Bronchial epithelial cell (primary cell): ENCODE measurements around the gene SLFN12. TPM values are rescaled to one million over a fixed set of nuclear protein-coding genes. Genes with fewer than 3 reads are reported as not detected.

Experiments used
- DNase-seq: peaks from one replicate; pipeline ENCODE4 v3.0.0-alpha.2; 2010; ENCODE audit warnings: low read depth
- FAIRE-seq: peaks from 2 replicates; lab custom pipeline; 2011; peaks lifted over from hg19 to GRCh38; lab: Jason Lieb, UNC
- H3K27me3 ChIP-seq: 2 replicates; pipeline ENCODE4 v1.5.1; 2011; ENCODE audit warnings: low read length; ENCODE audit not compliant: control insufficient read depth, insufficient read depth
- H3K36me3 ChIP-seq: 2 replicates; pipeline ENCODE4 v1.5.1; 2011; ENCODE audit warnings: low read length; ENCODE audit not compliant: control insufficient read depth, insufficient read depth
- H3K4me3 ChIP-seq: 2 replicates; pipeline ENCODE4 v1.5.1; 2011; ENCODE audit warnings: mild to moderate bottlenecking, low read depth, low read length, control low read depth
- CTCF ChIP-seq: IDR thresholded peaks from 2 replicates; pipeline ENCODE4 v1.5.1; 2011; ENCODE audit warnings: mild to moderate bottlenecking, moderate library complexity, low read length, control low read depth, inconsistent platforms; ENCODE audit not compliant: insufficient read depth, severe bottlenecking
- total RNA-seq: library from RNA; depleted of rRNA; stranded (reverse); fragments of >200 nt; gene quantifications from 2 replicates; pipeline ENCODE4 v1.2.1, GENCODE V29; 2014

SLFN12 gene
- total RNA-seq, 1 donor from 2014 or later = 4.2 TPM

GRCh38 chr17:35377706-35378105 lies 54.6 kb downstream of the SLFN12 start:
- H3K36me3 ChIP-seq = no peaks in the 10 kb centered on the region
- peaks cover 9% of the 10 kb centered on the region for H3K27me3 ChIP-seq
- no peak for TF ChIP-seq CTCF
- FAIRE-seq (no peak), DNase-seq (no peak)
- H3K4me3 ChIP-seq = no peak overlapping the region

GRCh38 chr17:35377068-35377467 lies 55.2 kb downstream of the SLFN12 start:
- no peak for FAIRE-seq
- Histone ChIP-seq H3K36me3 (no peaks in the 10 kb centered on the region), H3K27me3 (peaks cover 9% of the 10 kb centered on the region), H3K4me3 (no peak overlapping the region)
- peak; percentile 5 for DNase-seq
- TF ChIP-seq CTCF = no peak

GRCh38 chr17:35376245-35376644 lies 56.1 kb downstream of the SLFN12 start:
- H3K4me3 ChIP-seq = no peak overlapping the region
- no peak for FAIRE-seq
- H3K27me3 ChIP-seq = peaks cover 12% of the 10 kb centered on the region
- DNase-seq = peak; percentile 47
- H3K36me3 ChIP-seq = no peaks in the 10 kb centered on the region
- TF ChIP-seq CTCF = no peak

- FAIRE-seq (no peak), DNase-seq (no peak)
- Histone ChIP-seq H3K4me3 (no peak overlapping the region), H3K27me3 (peaks cover 12% of the 10 kb centered on the region), H3K36me3 (no peaks in the 10 kb centered on the region)
- TF ChIP-seq CTCF = no peak
These were observed 57.4 kb downstream of the SLFN12 start for GRCh38 chr17:35374766-35375344.

- peak; percentile 12 for DNase-seq
- TF ChIP-seq CTCF = no peak
- FAIRE-seq = no peak
These were observed 58.1 kb downstream of the SLFN12 start for GRCh38 chr17:35373984-35374765.

More at GRCh38 chr17:35373984-35374765, 58.1 kb downstream of the SLFN12 start:
- Histone ChIP-seq H3K27me3 (peaks cover 12% of the 10 kb centered on the region), H3K4me3 (peak overlapping the region; percentile 29), H3K36me3 (no peaks in the 10 kb centered on the region)
